MM.1S (cell line): Measurements from ENCODE around the gene RELA.

Experiments used
- EZH2 ChIP-seq: fragments of 300-600 bp; sonication (generic); optimal IDR thresholded peaks from 2 replicates; pipeline ENCODE3; 2017; ENCODE audit warnings: low read depth, mild to moderate bottlenecking, antibody characterized with exemption, low read length, mixed read lengths
- EZH2phosphoT487 ChIP-seq: fragments of 300-600 bp; sonication (generic); IDR thresholded peaks from 2 replicates; pipeline ENCODE4 v1.6.1; 2018; ENCODE audit warnings: antibody characterized with exemption, low read length
- TF ChIP-seq, protein P1 (sequence below): fragments of 300-600 bp; sonication (generic); IDR thresholded peaks from 2 replicates; pipeline ENCODE4 v1.5.1; 2016; ENCODE audit warnings: antibody characterized with exemption, low read length, mixed read lengths

DNA sequence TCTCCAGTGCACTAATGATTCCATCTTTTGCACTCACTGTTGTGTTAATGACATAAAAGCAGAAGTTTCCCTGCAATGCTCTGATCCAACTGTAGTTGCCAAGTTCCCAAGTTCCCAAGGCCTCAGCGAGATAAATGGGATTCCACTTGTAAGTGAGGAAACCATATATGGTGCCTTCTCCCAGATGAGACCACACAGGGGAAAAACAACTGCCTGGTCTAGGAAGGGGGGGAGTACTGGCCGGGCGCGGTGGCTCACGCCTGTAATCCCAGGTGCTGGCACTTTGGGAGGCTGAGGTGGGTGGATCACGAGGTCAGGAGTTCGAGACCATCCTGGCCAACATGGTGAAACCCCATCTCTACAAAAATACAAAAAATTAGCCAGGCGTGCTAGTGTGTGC, 23.3 kb upstream of the RELA start:
- TF ChIP-seq, protein P1, sequence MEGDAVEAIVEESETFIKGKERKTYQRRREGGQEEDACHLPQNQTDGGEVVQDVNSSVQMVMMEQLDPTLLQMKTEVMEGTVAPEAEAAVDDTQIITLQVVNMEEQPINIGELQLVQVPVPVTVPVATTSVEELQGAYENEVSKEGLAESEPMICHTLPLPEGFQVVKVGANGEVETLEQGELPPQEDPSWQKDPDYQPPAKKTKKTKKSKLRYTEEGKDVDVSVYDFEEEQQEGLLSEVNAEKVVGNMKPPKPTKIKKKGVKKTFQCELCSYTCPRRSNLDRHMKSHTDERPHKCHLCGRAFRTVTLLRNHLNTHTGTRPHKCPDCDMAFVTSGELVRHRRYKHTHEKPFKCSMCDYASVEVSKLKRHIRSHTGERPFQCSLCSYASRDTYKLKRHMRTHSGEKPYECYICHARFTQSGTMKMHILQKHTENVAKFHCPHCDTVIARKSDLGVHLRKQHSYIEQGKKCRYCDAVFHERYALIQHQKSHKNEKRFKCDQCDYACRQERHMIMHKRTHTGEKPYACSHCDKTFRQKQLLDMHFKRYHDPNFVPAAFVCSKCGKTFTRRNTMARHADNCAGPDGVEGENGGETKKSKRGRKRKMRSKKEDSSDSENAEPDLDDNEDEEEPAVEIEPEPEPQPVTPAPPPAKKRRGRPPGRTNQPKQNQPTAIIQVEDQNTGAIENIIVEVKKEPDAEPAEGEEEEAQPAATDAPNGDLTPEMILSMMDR: no peak
- TF ChIP-seq EZH2 (no peak), EZH2phosphoT487 (no peak)
